Measurements from ENCODE around the gene LCN15.
A peak's percentile ranks its signal among the peaks of the same experiment; 100 is the strongest.

- TF ChIP-seq POLR2A (IDR thresholded peaks at IDR 0.05) (peak in 1 of 3 donors; percentile 34), CTCF (IDR thresholded peaks at IDR 0.05 in 8 of 11, conservative IDR thresholded peaks at IDR 0.05 in 3 of 11) (peak in 1 of 11 experiments; percentile 18)
These were observed 26.6 kb upstream of the LCN15 start, which contains the start of gene TMEM141 for GRCh38 chr9:136790640-136791515.
